Measurements from ENCODE around the gene SCN4B. TPM values are rescaled to one million over a fixed set of nuclear protein-coding genes. Genes with fewer than 3 reads are reported as not detected.
"Not testable (repeated sequence)": the region's sequence is repeated elsewhere in the genome, so short reads cannot be mapped to it uniquely, and the experiment has no call there.

Gene SCN4B
- total RNA-seq, 1 experiment from 2014 or later: 1.6 TPM

- no CpG with 5 or more reads among the region's 6 CpGs for WGBS (ENCODE audit: extremely low coverage, insufficient read length, low lambda C conversion rate)
- H2BK120ac ChIP-seq (ENCODE audit: low read depth, low read length, poor library complexity, severe bottlenecking): no peak overlapping the region
- H4K91ac ChIP-seq (ENCODE audit: insufficient read length, low read depth, low read length): no peak overlapping the region
- no peaks in the 10 kb centered on the region for H3K4me1 ChIP-seq (ENCODE audit: insufficient read depth, low read length)
- no peaks in the 10 kb centered on the region for H4K20me1 ChIP-seq (ENCODE audit: control insufficient read depth, insufficient read depth, insufficient read length)
- no peak overlapping the region for H3K27ac ChIP-seq (ENCODE audit: insufficient read length, low read depth, low read length)
- no peak overlapping the region for H2BK12ac ChIP-seq (ENCODE audit: insufficient read length, low read depth, low read length)
- no peak overlapping the region for H3K9ac ChIP-seq (ENCODE audit: extremely low read depth, insufficient read length, low read length)
- Mint-ChIP-seq H3K4me3 (no peak overlapping the region), H3K27me3 (ENCODE audit: low read depth) (peaks cover 26% of the 10 kb centered on the region), H3K27ac (no peak overlapping the region; a peak in 1 of 7 replicates), H3K36me3 (ENCODE audit: insufficient read depth in 1 of 3, low read depth in 3 of 3) (peaks cover 0 to 18% (median 4%) of the 10 kb centered on the region in 3 experiments; a peak in 4 of 7 replicates), H3K9me3 (peaks cover 20 to 21% of the 10 kb centered on the region in 2 experiments), H3K4me1 (peaks cover 39 to 41% of the 10 kb centered on the region in 2 experiments)
- no peak overlapping the region for H4K5ac ChIP-seq (ENCODE audit: insufficient read length, low read depth, low read length)
- no peak overlapping the region for H2BK15ac ChIP-seq (ENCODE audit: low read depth, low read length)
- no peak overlapping the region for H2AK5ac ChIP-seq (ENCODE audit: insufficient read length, low read length)
- no peak overlapping the region for H2BK5ac ChIP-seq (ENCODE audit: insufficient read length, low read length)
- H3K27me3 ChIP-seq (ENCODE audit: insufficient read depth, low read length): no peaks in the 10 kb centered on the region
- H3K23ac ChIP-seq (ENCODE audit: insufficient read length, low read depth, low read length): no peak overlapping the region
- H3K18ac ChIP-seq (ENCODE audit: insufficient read length, low read depth, low read length): no peak overlapping the region
- no peak overlapping the region for H2BK20ac ChIP-seq (ENCODE audit: low read depth, low read length, poor library complexity, severe bottlenecking)
- DNase-seq: no peak
- no peaks in the 10 kb centered on the region for H3K79me1 ChIP-seq (ENCODE audit: insufficient read depth, low read depth, low read length, poor library complexity, severe bottlenecking)
- TF ChIP-seq, protein P1, sequence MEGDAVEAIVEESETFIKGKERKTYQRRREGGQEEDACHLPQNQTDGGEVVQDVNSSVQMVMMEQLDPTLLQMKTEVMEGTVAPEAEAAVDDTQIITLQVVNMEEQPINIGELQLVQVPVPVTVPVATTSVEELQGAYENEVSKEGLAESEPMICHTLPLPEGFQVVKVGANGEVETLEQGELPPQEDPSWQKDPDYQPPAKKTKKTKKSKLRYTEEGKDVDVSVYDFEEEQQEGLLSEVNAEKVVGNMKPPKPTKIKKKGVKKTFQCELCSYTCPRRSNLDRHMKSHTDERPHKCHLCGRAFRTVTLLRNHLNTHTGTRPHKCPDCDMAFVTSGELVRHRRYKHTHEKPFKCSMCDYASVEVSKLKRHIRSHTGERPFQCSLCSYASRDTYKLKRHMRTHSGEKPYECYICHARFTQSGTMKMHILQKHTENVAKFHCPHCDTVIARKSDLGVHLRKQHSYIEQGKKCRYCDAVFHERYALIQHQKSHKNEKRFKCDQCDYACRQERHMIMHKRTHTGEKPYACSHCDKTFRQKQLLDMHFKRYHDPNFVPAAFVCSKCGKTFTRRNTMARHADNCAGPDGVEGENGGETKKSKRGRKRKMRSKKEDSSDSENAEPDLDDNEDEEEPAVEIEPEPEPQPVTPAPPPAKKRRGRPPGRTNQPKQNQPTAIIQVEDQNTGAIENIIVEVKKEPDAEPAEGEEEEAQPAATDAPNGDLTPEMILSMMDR (conservative IDR thresholded peaks at IDR 0.05): no peak
- no peak overlapping the region for H2AFZ ChIP-seq (ENCODE audit: low read length)
- no peaks in the 10 kb centered on the region for H3K23me2 ChIP-seq (ENCODE audit: insufficient read length, low read depth, low read length, poor library complexity, severe bottlenecking)
- H3K14ac ChIP-seq (ENCODE audit: insufficient read depth, low read length): no peak overlapping the region
- H3K4ac ChIP-seq (ENCODE audit: low read depth, low read length): no peak overlapping the region
- no peak overlapping the region for H3K4me2 ChIP-seq (ENCODE audit: insufficient read depth, insufficient read length, low read length)
- no peak overlapping the region for H4K8ac ChIP-seq (replicated peaks; ENCODE audit: insufficient read length, low read depth, low read length)
- H3T11ph ChIP-seq (ENCODE audit: low read length): no peak overlapping the region
- no peaks in the 10 kb centered on the region for H3K9me3 ChIP-seq (ENCODE audit: control insufficient read depth, low read depth, low read length)
- no peak overlapping the region for H3K56ac ChIP-seq (ENCODE audit: insufficient read length, low read depth, low read length)
- H3K79me2 ChIP-seq (ENCODE audit: insufficient read depth, low read length): no peaks in the 10 kb centered on the region
Observed at GRCh38 chr11:118193910-118194566, 41.4 kb upstream of the SCN4B start.

DNA sequence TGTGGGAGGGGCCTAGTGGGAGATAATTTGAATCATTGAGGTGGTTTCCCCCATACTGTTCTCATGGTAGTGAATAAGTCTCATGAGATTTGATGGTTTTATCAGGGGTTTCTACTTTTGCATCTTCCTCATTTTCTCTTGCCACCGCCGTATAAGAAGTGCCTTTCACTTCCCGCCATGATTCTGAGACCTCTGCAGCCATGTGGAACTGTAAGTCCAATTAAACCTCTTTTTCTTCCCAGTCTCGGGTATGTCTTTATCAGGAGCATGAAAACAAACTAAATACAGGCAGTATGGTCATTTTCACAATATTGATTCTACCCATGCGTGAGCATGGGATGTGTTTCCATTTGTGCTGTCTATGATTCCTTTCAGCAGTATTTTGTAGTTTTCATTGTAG, 40.2 kb upstream of the SCN4B start:
- H3K4me2 ChIP-seq (ENCODE audit: insufficient read depth, insufficient read length, low read length); H3K23ac ChIP-seq (ENCODE audit: insufficient read length, low read depth, low read length); H3K4ac ChIP-seq (ENCODE audit: low read depth, low read length); H3K27ac ChIP-seq (ENCODE audit: insufficient read length, low read depth, low read length); H3K27ac Mint-ChIP-seq; H4K91ac ChIP-seq (ENCODE audit: insufficient read length, low read depth, low read length); H2AK5ac ChIP-seq (ENCODE audit: insufficient read length, low read length); H3K79me2 ChIP-seq (ENCODE audit: insufficient read depth, low read length); H3K79me1 ChIP-seq (ENCODE audit: insufficient read depth, low read depth, low read length, poor library complexity, severe bottlenecking); H2BK12ac ChIP-seq (ENCODE audit: insufficient read length, low read depth, low read length); H3K14ac ChIP-seq (ENCODE audit: insufficient read depth, low read length); H4K20me1 ChIP-seq (ENCODE audit: control insufficient read depth, insufficient read depth, insufficient read length); DNase-seq; H3K9ac ChIP-seq (ENCODE audit: extremely low read depth, insufficient read length, low read length); H2BK5ac ChIP-seq (ENCODE audit: insufficient read length, low read length); H4K8ac ChIP-seq (replicated peaks; ENCODE audit: insufficient read length, low read depth, low read length); H3K27me3 ChIP-seq (ENCODE audit: insufficient read depth, low read length); H4K5ac ChIP-seq (ENCODE audit: insufficient read length, low read depth, low read length); H2AFZ ChIP-seq (ENCODE audit: low read length); H3K9me3 ChIP-seq (ENCODE audit: control insufficient read depth, low read depth, low read length); H3K56ac ChIP-seq (ENCODE audit: insufficient read length, low read depth, low read length); H2BK20ac ChIP-seq (ENCODE audit: low read depth, low read length, poor library complexity, severe bottlenecking); H2BK15ac ChIP-seq (ENCODE audit: low read depth, low read length); H3T11ph ChIP-seq (ENCODE audit: low read length); H3K23me2 ChIP-seq (ENCODE audit: insufficient read length, low read depth, low read length, poor library complexity, severe bottlenecking); H3K4me1 ChIP-seq (ENCODE audit: insufficient read depth, low read length); H2BK120ac ChIP-seq (ENCODE audit: low read depth, low read length, poor library complexity, severe bottlenecking); H3K4me3 Mint-ChIP-seq; H3K18ac ChIP-seq (ENCODE audit: insufficient read length, low read depth, low read length): not testable (repeated sequence)
- peaks cover 20 to 21% of the 10 kb centered on the region in 2 experiments for H3K9me3 Mint-ChIP-seq
- peaks cover 0 to 18% (median 4%) of the 10 kb centered on the region in 3 experiments; a peak in 4 of 7 replicates for H3K36me3 Mint-ChIP-seq (ENCODE audit: insufficient read depth in 1 of 3, low read depth in 3 of 3)
- peaks cover 30 to 31% of the 10 kb centered on the region in 2 experiments for H3K4me1 Mint-ChIP-seq
- no CpG with 5 or more reads among the region's 5 CpGs for WGBS (ENCODE audit: extremely low coverage, insufficient read length, low lambda C conversion rate)
- H3K27me3 Mint-ChIP-seq (ENCODE audit: low read depth): peaks cover 22% of the 10 kb centered on the region
